DMS153 (cell line): ENCODE measurements around the gene NTRK3.
"Not testable (repeated sequence)": the region's sequence is repeated elsewhere in the genome, so short reads cannot be mapped to it uniquely, and the experiment has no call there.

Source experiments
- DNase-seq: peaks from one replicate; lab custom pipeline; 2025; lab: John Stamatoyannopoulos, UW

Gene NTRK3

DNA sequence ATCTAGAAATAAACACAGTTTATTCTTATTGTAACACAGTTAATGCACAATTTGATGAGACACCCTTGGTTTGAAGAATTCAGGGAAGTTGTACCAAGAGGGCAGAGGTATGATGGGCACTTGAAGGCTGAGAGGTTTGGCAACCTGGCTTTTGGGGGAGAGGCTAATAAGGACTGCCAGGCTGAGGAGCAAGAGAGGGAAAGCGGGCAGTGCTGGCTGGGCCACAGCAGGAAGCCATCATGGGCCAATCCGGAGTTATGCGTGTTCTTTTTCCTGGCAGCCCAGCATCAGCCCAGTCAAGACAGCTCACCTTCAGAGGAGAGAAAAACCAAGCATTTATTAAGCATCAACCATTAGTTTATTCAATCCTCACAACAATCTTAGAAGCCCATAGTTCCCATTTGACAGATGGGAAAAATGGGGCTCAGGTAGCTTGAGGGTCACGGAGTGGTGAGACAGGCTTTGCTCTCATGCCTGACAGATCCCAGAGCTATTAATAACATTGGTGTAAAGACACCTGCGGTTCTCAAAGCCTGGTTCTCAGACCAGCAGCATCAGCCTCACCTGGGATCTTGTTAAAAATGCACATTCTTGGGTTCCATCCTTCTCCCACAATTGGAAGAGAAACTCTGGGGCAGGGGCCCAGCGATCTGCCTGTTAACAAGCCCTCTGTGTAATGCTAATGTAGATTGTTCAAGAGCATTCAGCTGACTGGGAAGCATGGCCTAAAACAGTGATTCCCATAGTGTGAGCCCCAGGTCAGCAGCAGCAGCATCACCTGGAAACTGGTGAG is 183.7 kb downstream of the NTRK3 start:
- DNase-seq, result no peak

DNA sequence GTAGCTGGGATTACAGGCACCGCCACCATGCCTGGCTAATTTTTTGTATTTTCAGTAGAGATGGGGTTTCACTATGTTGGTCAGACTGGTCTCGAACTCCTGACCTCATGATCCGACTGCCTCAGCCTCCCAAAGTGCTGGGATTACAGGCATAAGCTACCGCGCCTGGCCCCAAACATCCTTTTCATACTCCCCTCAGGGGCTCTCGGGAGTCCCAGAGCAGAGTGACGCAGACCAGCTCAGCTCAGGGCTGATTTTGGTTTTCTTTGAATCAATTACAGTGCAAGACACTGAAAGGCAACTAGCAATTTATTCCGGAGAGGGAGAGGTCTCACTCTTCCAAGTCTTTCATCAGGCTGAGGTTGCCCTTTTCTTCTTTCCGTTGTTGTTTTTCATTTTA is 184.4 kb downstream of the NTRK3 start:
- not testable (repeated sequence) for DNase-seq

DNA sequence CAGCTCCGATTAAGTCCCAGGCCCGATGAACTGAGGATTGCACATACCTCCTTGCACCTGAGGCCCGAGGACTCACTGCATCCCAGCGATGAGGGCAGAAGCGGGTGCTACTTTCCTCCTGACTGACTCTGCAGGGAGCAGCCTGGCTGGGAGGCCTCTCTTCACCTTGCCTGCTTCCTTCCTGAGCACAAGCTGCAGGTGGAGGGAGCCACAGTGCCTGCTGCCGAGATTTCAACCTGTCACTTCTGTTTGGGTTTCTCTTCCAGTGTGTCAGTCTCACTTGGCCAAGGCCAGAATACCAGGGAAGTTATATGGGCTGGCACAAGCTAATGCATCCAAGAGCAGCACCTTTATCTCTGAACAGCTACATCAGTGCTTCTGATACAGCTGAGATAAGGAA is 185.4 kb downstream of the NTRK3 start:
- no peak for DNase-seq

DNA sequence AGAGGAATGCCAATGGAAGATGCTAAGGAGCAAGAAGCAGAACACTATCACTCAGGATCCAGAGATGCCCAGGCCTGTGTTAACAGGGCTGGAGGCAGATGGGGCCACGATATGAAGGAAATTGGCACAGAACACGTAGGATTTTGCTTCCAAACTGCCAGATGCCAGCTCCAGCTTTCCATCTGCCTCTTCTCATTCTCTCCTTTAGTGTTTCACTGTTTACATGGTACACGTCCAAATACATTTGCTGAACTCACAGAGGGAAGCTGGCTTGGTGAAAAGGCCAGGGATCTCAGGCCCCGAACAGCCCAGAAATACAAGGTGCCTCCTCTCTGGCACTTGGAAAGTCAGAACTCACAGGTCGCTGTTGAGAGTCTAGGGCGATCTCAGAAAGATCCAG is 187.0 kb downstream of the NTRK3 start:
- DNase-seq, result no peak

DNA sequence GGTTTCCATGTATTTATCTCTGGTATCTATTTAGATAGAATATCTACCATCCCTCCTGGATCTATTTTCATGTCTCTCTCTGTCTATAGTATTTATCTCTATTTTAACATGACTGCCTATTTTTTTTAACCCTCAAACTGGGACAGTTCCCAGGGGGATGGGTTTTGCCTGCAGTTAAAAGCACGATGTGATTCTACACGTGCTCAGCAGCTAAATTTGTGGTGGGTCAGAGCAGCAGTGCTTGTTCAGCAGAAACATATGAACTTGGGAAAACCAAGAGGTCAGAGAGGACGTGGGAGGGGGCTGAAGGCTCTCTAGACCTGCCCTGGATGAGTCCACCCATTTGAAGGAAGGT is 189.2 kb downstream of the NTRK3 start:
- DNase-seq, result no peak

DNA sequence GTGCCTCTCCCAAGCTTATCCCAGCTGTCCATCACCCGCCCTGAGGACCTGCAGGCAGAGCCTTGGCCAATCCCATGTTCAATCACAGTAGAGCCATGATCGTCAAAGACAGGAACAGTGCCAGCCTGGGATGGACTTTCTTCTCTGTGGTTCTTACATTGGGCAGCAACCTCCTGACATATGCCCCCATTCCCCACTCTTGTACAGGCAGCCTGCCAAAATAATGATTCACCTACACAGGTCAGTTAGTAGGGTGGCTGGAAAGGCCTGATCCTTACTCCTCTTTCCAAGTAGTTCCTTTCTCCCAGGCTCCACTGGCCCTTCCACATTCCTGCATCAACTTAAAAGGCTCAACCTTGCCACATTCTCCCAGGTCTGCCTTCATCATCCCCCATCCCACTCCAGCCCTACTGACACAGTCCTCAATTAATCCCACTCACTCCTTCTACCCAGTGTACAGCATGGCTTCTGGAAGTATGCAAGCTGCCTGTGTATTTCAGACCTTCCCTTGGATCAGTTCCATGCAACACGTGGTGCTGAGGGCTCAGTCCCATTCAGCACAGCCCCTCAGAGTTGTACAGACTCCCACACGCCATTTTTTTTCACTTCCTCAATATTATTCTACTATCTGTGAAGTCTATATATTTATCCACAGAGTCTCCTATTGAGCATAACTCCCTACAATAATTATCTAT is 189.8 kb downstream of the NTRK3 start:
- no peak for DNase-seq

DNA sequence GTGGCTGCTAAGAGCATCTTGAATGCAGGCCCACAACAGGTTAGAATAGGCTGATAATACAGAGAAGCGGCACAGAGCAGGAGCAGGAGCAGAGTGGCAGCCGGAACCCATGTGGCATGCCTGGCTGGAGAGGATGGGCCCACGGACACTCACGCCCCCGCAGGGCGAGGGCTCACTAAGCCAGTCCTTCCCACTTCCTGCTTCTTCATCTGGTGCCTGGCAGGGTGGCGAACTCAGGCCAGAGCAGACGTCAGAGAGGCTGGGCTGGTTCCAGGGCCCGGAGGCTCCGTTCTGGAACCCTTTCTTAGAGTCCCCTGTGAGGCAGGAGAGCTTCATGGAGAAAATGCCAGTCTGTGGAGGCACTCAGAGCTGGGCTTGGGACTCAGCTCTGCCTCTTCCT is 195.1 kb downstream of the NTRK3 start:
- DNase-seq, result no peak

DNA sequence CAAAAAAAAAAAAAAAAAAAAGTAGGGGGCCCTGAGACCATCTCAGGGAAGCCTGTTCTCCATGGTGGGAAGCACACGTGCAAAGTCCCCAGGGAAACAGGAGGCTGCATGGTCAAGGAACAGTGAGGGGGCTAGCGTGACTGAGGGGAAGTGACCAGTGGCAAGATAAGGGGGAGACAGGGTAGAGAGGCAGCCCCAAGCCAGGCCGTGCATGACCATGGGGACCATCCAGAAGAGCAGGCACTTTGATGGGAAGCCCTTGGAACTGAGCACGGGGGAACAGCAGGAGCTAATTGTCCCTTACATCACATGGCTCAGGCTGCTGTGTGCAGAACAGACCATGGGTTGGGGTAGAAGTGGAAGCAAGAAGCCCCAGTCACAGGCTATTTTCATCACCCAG is 196.2 kb downstream of the NTRK3 start:
- no peak for DNase-seq

DNA sequence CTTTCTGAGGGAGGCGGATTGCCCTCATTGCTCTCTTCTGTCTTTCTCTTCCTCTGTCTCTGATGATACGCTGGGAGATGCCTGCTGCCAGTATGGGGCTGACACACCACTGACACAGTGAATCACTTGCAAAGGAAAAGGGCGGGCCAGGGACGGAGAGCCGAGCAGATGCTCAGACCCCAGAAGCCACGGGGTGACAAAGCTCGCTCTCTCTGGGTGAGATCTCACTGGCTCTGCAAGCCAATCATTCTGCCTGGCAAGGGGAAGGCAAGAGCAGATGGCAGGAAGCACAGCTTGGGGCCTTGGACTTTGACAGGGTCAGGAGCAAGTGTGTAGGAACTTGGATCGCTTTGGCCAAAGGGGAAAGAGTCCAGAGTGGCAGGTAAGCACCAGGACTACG is 198.7 kb downstream of the NTRK3 start:
- no peak for DNase-seq

DNA sequence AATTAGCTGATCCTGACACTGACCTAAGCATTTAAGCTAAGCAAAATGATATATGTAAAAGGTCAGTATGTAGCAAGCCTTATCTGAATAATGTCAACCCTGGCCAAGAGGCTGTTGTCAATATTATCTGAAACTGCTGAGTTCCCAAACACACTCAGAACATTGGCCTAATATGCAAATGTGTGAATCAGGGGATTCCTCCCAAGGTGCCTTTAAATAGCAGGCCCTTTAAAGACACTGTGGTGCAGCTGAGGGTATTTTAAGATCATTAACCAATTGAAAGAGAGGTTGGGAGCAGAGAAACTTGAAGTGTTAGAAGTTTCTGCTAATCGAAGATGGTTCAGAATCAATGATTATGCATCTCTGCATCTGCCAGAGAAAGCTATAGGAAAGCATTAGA is 207.0 kb downstream of the NTRK3 start:
- no peak for DNase-seq

DNA sequence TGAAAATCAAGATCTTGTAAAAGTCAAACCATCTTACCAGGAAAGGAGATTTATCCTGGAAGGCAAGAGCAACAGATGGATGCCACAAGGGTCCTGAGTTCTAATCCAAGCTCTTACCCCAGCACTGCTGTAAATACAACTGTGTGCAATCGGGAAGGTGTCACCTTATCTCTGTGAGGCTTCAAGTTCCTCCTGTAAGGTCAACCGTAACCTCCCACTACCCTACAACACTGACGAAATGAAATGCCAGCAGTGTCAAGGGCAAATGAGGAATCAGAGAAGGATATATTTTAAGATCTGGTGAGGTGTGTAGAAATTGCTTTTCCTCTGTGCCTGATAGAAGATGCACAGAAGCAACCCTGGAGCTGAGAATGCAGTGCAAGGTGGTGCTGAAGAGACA is 207.8 kb downstream of the NTRK3 start:
- no peak for DNase-seq

DNA sequence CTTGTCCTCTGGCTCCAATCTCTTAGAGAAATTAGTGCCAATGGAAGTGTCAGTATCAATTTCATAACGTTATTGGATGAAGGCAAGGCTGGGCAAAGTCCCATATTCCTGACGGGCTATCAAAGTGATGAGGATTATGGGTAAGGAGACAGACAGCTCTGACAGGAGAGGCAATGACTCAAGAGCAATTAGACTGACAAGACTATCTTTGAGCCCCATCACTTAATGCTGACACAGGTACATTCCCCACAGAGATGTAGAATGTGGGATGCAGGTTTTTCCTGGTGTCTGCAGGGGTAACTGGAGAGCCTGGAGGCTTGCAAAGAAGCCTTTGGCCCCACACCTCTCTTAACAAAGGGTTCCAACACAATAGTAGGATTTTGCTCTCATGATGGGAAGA is 208.3 kb downstream of the NTRK3 start:
- DNase-seq, result no peak

DNA sequence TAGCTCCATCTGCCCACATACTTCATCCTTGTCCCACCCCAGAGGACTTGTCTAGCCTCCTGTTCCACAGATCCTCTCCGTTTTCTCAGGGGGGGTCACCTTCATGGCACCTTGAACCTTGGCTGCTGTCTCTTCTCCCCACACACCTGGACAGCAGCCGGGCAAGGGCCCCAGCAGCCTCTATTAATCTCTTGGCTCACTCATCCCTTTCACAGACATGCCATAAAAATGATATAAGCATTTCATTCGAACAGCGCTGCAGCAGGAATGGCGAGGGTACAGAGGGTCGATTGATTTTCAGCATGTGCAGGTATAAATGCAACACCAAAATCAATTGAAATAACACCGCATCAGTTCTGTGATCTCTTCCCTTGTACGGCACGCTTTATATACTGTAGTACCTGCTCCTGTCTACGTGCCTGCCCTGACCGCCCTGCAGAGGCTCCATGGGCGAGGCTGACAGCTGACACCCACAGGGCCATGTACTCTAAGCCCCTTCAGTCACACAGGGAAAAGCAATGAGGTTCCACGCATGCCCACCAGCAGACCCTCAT is 209.9 kb downstream of the NTRK3 start:
- no peak for DNase-seq

DNA sequence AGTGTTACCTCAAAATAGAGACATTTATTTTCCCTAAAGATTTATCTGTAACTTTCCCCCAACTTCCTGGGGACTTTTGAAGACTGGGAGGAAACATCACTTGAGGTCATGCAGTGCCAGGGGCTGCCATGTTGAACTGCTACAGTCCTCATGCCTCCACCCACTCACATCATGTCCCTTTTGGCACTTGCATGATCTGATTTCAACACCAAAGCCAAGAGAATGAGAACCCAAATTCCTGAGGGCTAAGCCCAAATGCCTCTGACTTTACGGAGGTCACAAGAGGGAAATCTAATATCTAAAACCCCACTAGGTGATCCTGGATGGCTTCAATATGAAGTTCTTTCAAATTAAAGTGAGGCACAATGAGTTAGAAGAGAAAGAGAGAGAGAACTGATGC is 213.1 kb downstream of the NTRK3 start:
- DNase-seq, result no peak

DNA sequence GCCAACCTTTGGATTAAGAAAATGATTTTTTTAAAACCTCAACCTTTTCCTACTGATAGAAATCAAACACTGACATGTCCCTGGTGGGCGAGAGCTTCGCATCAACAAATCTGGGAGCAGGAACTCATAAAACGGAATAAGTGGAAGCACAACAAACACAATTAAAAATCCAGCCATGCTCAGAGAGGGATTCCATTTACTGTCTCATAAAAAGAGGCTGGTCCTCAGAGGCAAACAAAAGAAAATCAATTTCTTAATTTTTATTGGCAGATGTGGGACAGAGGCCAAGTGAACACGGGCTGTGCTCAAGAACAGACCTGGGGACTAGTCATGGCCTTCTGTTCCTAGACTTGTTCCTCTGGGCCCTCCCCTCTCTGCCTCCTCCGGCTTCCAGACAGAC is 214.5 kb downstream of the NTRK3 start:
- no peak for DNase-seq

DNA sequence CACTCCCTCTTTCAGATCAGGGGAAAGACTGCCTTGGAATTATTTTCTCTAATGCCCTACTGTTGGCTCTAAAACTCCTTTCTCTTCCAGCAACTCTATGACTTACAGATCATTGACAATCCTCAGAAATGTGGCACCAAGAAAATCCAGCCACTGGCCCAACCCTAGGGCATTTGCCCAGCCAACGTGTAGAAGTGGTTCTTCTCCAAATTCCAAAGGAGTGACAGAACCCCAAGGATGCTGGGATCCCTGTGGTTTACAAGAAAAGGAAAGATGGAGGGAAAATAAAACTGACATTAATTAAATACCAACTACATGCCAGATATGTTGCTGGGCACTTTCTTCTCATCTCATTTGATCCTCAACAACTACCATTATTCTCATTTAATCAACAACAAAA is 216.0 kb downstream of the NTRK3 start:
- no peak for DNase-seq

DNA sequence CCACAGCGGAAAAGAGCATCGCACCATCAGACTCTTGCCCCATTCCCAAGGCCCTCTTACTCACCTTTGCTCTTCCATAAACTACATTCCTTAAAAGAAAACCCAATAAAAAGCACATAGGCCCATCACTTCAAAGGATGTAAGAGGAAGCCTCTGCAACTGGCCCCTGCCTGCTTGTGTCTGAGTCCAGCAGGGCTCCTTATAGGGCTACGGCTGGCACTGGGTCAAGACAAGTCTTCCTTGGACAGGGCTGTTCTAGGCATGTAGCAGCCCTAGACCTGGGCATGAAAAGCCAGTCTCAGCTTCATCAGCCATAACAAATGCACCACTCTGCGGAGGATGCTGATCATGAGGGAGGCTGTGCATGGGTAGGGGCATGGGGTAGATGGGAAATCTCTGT is 218.3 kb downstream of the NTRK3 start:
- no peak for DNase-seq

DNA sequence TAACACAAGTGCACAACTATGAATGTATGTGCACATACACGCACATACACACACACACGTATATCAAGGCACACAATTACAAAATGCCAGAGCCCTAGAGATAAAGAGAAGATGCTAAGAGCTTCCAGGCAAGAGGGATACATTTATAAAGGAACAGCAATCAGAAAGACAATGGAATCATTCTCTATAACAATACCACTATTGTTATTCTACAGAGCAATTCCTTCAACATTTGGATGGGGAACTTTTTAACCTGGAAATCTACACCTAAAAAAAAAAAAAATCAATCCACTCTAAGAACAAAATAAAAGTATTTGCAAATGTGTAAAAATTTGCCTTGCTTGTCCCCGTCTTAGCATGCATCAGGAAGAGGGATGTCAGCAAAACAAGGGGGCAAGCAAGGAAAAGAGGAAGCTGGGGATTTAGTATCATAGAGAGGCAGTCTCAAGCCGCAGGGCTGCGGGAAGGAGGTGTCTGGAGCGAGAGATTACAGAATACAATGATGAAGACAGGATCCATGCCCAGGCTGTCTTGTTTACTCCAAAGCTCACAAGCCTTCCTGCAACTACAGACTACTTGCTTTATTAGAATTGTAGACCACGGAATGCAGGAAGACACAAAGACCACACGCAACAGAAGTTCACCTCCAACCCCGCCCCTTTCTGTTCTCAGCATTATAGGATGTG is 220.2 kb downstream of the NTRK3 start:
- no peak for DNase-seq

DNA sequence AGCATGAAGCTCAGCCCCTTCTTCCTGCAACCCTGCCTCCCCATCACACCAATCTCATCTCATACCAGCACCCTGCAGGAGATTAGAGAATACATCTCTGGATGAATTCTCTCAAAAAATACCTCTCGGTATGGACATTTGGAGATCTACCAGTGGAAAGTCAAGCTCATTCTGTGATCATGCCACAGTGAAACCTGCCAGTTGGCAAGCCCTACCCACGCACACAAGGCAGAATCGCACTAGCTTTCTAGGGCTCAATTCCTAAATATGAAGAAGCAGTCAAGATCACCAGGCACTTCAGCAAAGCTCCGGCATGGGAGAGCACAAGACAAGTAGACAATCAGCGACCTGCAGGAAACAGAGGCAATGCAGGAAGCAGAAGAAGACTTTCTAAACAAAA is 221.2 kb downstream of the NTRK3 start:
- no peak for DNase-seq

DNA sequence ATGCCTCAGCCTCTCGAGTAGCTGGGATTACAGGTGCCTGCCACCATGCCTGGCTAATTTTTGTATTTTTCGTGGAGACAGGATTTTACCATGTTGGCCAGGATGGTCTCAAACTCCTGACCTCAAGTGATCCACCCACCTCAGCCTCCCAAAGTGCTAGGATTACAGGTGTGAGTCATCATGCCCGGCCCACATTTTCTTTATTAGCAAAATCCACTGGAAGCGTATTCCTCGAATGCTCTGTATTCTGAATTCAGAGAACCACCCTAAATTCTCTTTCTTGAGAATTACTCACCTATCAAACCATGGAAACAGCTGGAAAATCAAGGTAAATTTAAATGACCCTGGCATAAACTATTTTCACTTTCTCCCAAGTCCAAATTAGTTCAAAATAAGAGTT is 223.1 kb downstream of the NTRK3 start:
- not testable (repeated sequence) for DNase-seq

DNA sequence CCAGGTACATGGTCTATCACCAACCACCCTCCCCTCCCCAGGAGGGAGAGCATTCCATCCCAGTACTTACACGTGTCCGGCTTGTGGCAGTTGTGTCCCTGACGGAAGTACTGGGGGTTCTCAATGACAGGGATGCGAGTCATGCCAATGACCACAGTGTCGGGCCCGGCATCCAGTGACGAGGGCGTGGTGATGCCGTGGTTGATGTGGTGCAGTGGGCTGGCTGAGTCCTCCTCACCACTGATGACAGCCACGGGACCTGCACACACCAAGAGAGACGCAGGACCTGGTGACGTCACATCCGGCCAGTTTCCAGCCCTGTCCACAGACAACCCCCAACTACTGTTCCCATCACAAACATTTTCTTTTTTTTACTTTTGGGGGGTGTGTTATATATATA is 223.8 kb downstream of the NTRK3 start:
- no peak for DNase-seq

DNA sequence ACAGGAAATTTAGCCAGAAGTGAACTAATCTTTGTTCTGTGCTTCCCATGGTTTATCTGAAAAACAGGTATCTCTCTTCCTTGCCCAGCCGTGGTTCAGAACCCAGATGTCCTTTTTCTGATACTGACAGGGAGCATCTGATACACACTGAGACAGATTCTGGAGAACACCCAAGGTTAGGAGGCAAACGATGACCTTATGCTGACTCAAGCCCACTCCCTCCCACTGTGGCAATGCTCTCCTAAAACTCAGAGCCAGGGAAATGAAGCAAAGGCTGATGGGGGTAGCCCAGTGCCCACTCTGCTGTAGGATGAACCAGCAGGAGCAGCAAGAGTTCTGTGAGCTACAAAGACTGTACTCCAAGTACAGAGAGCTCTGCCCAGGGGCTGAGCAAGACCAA is 225.1 kb downstream of the NTRK3 start:
- no peak for DNase-seq

DNA sequence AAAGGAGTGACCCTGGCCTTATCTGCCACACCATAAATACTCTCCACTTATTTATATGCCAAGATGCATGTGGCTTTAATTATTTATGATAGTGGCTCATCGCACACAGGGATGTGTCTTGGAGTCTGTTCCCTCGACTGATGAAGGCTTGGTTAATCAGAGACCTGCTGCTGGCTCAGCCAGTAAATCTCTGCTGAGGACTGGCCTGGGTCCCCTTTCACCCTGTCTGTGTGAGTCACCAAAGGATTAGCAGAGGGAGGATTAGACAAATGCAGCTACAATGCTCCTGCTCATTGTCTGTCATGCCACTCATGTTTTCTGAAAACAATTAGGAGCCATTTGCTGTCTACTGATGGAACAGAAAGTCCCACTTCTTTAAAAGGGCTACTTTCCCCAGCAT is 226.8 kb downstream of the NTRK3 start:
- no peak for DNase-seq
